Measurements from ENCODE around the gene HSF4.
"Not testable (repeated sequence)": the region's sequence is repeated elsewhere in the genome, so short reads cannot be mapped to it uniquely, and the experiment has no call there.

Gene HSF4, protein sequence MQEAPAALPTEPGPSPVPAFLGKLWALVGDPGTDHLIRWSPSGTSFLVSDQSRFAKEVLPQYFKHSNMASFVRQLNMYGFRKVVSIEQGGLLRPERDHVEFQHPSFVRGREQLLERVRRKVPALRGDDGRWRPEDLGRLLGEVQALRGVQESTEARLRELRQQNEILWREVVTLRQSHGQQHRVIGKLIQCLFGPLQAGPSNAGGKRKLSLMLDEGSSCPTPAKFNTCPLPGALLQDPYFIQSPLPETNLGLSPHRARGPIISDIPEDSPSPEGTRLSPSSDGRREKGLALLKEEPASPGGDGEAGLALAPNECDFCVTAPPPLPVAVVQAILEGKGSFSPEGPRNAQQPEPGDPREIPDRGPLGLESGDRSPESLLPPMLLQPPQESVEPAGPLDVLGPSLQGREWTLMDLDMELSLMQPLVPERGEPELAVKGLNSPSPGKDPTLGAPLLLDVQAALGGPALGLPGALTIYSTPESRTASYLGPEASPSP

DNA sequence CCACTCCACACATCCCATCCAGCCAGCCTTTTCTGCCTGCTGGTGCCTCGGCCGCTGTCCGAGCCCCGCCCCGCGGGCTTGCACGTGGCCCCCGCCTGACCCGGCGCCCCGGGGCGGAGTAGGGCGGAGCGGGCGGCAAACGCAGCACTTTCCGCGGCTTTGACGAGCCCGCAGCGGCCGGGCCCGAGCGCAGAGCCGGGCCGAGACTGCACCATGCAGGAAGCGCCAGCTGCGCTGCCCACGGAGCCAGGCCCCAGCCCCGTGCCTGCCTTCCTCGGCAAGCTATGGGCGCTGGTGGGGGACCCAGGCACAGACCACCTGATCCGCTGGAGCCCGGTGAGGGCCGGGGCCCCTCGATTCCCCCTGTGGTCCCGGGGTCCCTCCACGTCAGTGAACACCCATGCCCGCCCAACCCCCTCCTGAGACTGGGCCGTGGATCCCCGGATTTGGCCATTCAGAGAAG lies at the start of gene HSF4:
Gene HSF4 (plus strand): TSS at position 147 of the 463 bp plus-strand sequence. CDS start 67 bp downstream, at position 214.
- no peak for DNase-seq

DNA sequence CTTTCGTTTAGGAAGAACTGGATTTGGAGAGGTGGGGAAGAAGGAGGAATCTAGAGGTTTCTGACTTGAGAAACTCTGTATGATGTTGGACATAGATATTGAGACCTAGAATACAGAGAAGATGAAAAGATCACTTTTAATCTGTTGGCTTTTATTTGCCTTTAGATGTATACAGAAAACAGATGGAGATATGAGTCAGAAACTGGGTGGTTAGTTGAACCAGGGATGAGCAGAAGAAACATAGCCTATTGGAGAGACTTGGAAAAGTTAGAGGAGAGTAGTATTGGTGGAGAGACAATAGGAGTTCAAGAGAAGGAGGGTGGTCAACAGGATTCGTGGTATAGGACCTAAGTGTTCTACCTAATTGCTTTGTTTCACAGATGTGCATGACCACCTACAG lies 49.8 kb upstream of the HSF4 start:
- no peak for DNase-seq

DNA sequence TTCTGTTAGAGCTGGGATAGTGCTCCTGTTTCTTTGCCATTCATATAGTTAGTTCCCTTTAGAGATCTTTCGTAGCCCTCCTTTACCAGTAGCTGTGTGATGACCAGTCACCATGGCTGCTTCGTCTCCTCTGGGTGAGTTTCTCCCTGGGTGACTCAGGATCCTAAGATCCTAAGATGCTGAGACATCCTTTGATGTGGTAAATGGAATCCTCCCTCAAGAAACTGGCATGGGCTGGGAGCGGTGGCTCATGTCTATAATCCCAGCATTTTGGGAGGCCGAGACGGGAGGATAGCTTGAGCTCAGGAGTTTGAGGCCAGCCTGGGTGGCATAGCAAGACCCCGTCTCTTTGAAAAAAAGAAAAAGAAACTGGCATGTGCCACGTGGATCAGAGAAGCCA lies 48.9 kb upstream of the HSF4 start:
- DNase-seq = no peak

DNA sequence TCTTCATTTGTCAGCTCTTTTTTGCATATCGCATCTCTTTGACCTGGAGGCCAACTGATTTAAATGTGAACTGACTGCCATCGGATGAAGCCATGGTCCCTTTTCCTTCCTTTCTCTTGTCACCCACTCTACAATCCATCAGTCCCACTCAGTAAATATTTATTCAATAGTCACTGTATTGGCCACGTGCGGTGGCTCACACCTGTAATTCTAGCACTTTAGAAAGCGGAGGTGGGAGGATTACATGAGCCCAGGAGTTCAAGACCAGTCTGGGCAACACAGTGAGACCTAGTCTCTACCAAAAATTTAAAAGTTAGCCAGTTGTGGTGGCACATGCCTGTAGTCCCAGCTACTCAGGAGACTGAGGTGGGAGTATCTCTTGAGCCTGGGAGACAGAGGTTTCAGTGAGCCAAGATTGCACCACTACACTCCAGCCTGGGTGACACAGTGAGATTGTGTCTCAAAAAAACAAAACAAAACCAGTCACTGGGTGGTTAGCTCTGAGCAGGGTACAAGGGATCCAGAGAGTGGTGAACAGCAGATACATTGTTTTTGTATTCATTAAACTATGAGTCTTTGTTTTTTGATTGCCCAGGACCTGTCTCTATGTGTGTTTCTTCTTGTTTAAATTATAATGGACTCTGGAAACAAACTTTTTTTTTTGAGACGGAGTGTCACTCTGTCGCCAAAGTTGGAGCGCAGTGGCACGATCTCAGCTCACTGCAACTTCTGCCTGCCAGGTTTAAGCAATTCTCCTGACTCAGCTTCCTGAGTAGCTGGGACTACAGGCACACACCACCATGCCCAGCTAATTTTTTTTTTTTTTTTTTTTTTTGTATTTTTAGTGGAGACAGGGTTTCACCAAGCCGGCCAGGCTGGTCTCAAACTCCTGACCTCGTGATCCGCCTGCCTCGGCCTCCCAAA lies 47.9 kb upstream of the HSF4 start:
- no peak for DNase-seq

DNA sequence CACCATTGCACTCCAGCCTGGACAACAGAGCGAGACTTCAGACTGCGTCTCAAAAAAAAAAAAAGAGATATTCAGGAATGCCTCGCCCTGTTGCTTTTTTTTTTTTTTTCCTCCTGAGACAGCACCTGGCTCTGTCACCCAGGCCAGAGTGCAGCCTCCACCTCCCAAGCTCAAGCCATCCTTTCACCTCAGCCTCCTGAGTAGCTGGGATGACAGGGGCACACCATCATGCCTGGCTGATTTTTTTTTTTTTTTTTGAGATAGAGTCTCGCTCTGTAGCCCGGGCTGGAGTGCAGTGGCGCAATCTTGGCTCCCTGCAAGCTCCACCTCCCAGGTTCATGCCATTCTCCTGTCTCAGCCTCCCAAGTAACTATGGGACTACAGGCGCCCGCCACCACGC lies 46.8 kb upstream of the HSF4 start:
- no peak for DNase-seq

DNA sequence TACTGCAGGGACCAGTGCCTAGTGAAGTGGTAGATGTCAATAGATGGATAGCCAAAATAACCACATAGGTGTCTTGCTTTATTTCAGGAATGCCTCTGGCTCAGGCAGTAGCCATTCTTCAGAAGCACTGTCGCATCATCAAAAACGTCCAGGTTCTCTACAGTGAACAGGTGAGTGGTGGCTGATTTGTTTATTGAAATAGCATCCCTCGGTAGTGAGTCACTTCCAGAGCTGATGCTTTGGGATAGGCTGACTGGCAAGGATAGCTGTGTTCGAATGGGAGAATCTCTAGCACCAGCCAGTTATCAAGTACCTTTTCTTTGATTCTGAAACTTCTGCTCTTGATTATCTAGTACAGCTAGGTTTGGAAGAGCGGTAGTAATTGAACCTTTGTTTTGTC lies 44.5 kb upstream of the HSF4 start:
- no peak for DNase-seq

DNA sequence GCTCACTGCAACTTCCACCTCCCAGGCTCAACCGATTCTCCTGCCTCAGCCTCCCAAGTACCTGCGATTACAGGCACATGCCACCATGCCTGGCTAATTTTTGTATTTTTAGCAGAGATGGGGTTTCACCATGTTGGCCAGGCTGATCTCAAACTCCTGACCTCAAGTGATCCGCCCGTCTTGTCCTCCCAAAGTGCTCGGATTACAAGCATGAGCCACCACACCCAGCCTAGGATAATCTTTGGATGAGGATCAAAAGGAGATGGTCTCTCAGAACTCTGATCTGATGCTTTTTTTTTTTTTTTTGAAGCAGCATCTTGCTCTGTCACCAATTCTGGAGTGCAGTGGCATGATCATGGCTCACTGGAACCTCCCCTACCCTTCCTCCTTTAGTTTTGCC lies 41.7 kb upstream of the HSF4 start:
- DNase-seq = not testable (repeated sequence)

DNA sequence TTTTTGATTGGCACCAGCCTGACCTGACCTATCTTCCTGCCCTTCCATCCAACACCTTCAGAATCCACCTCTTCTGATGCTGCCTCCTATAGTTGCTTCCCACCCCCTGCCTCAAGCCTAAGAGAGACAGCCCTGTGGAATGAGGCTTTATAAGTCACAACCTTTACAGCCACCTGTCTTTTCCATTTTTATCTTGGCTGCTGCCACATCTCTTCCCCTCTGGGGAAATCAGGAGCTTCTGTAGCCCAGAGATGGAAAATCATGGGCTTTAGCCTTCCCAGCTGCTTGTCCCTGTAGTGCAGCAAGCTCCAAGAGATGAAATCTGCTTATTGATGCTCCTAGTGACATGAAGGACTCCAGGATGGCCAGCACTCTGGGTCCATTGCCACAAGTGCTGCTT lies 36.1 kb upstream of the HSF4 start:
- no peak for DNase-seq

DNA sequence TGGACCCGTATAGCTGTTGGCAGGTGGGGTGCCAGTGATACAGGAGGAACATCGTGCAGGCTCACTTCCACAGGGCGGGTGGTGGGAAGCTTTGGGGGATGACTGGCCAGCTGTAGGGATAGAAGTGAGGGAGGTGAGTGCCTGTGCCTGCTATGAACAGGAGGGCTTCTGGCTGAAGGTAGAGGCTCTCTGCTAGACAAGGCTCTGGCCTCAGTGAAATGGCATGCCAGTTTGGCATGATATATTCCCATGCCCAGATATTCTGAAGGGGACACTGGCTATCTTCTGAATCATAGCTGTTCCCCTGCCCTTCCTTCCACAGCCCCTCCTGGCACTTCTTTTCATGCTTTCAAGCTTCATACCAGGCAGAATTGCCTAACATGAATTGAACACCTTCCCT lies 35.7 kb upstream of the HSF4 start:
- no peak for DNase-seq

DNA sequence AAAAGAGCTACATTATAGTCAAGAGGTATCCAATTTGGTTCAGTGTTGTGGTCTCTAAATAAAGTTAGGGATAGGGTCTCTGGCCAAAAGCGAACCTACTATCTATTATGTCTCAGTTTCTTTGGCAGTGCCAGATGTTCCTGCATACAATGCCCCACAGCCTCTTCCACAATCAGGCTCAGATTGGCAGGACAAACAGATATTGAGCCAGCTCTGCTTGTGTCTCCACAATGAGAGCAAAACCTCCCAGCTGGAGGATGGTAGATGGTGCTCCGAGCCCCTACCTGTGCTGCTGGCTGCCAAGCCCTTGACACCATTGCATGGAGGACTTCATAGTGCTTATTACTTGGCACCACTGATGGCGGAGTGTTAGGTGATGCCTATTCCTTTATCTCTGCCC lies 35.1 kb upstream of the HSF4 start:
- DNase-seq = no peak

DNA sequence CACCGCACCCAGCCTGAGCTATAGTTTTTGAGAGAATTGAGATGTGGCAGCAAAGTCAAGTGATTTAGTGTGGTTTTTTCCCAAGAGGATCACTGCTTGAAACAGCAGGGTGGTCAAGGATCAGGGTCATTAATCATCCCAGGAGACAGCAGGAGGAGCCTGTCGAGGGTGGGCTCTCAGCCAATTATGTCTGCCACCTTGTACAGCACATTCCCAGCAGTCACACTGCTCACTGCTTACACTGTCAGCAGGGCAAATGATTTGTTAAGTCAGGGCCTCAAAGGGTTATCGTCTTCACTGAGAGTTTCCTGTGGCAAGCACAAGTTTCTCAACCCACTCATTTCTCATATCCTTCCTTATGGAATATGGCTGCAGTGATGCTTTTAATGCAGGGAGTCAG lies 26.9 kb upstream of the HSF4 start:
- DNase-seq = no peak

DNA sequence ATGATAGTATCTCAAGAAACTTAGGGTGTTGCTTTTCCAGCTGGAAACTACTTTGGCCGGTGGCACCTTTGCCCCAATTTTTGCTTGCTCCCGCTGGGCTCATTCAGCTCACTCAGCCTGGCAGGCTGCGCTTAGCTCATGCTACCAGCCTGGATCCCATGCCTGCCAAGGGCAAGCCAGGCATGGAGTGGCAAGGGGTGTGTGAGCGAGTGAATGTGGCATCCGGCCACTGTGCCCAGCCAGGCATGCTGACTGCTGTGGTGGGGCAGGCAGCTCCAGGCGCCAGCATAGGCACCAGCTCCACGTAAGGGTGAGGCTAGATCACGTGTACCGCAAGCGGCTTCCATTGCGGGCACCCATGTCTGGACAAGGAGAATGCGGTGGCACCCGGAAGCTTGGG lies 23.2 kb upstream of the HSF4 start:
- DNase-seq = no peak

DNA sequence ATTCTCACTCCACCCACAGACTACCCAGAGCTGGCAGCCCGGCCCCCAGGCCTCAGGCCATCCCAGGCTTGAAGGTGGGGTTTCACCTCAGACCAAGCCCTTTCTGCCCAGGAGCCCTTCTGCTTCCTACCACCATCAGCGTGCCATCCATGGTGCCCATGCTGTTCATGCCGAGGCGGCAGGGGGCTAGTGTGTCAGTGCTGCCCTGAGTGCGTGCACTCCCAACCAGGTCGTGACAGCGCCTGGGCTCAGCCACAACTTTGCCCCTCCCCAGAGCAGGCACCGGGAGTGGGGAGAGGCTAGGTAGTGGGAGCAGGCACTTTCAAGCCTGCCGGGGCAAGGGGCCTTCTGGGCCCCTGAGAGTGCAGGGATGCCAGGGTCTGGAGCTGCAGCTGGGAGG lies 22.2 kb upstream of the HSF4 start:
- DNase-seq = no peak

DNA sequence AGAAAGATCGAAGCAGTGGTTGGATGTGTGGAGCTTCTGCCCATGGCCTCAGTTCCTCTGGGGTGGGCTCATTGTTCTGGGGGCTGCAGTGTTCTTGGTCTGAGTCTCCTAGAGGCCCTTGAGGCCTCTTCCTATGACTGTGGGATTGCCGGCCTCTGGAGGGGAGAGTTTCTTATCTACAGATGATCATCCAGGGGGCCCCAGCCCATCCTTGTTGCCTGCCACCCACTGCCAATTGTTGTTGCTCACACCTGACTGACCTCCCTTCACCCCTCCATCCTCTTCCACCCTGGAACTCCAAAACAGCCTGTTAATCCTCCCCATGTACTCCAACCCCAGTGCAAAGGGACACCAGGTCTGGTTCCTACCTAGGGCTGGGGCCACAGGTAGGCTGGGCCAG lies 19.6 kb upstream of the HSF4 start:
- DNase-seq = no peak

DNA sequence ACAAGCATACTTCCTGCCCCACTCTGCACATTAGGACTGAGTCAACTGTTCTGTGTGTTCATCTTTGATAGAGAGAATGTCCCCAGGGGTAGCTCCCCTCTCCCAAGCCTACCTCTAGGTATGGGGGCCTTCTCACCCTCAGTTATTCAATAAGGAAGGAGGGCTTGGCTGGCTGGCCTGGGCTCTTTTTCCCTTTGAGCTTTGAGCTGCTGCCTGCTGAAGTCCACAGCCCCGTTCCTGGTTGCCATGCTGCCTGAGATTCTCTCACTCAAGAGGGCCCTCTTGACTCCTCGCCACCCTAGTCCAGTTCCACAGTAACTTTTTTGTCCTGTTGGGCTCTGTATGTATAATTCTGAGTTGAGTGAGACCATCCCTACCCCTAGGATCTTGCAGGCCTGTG lies 18.8 kb upstream of the HSF4 start:
- no peak for DNase-seq

DNA sequence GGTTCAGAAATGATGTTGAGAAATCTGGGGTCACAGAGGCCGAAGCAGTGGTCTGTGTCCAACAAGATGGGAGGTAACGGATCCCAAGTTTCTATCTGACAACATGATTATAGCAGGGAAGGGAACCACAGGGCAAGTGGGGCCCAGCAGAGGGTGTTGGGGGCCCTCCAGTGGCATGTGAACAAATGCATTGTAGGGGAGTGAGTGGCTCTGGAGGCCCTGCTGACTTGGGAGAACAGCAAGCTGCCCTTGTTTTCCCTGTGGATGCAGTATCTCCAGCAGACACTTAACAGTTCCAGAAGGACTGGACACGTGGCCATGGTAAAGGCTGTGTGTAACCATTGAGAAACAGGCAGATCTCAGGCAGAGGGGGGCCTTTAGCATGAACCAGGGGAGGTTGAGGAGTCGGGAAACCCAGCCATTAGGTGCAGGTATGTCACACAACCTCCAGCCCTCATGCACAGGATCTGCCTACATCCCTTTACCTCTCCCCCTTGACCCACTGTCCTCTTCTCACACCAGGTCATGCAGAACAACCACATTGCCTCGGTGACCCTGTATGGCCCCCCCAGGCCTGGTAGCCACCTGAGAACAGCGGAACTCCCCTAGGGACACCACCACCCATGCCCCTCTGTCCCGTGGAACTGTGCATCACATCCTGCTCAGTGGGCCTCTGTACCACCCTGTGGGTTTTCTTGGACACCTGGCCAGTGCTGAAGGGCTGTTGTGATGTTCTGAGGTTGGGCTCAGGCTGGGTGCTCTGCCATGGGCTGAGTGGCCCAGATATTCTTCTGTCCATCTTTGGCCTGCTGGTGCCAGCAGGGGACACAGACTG lies 17.8 kb upstream of the HSF4 start:
- DNase-seq = no peak

DNA sequence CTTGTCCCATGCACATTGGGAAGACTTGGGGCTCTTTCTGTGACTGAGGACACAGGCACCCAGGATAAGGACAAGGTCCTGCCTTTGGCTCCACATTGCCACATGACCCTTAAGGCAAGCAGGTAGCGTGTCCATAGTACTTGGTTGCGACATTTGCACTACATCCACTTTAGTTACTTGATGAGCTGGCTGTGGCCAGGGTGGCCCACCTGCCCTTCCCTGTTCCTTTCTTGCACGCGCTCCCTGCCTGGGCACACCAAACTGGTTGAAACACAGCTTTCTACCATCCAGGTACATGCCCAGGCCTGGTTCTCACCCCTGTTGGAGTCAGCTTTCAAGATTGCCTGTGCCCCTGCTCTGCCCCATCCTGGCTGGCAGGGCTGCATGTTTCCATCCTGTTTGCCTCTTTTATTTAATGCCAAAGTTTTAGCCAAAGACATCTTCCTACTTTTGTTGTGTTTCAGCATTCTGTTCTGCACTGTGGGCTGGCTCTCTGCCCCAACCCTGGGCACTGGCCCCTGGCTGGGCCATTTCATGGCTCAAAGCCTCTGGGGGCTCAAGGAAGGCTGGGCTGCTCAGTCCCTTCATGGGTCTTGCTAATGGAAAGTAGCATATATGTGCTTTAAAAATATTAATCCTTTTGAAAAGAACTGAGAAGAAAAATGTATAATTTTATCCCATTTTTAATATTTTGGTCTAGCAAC lies 17.0 kb upstream of the HSF4 start:
- DNase-seq = no peak

DNA sequence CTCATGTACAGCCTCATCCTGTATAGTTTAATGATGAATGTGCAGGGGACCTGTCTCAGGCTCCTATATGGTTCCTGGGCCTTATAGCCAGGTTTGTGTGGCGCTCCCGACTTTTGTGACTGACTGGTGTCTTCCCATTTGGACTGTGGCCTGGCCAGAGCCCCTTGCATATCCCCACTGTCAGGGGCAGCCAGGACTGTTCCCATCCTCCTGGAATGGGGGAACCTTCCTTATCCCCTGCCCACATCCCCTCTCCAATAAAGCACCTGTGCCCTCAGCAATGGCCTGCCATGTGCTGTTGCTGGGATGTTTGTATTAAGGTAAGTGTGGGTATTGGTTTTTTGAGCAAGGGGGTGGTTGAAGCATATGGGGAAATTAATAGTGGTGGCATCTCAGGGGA lies 16.3 kb upstream of the HSF4 start:
- no peak for DNase-seq

DNA sequence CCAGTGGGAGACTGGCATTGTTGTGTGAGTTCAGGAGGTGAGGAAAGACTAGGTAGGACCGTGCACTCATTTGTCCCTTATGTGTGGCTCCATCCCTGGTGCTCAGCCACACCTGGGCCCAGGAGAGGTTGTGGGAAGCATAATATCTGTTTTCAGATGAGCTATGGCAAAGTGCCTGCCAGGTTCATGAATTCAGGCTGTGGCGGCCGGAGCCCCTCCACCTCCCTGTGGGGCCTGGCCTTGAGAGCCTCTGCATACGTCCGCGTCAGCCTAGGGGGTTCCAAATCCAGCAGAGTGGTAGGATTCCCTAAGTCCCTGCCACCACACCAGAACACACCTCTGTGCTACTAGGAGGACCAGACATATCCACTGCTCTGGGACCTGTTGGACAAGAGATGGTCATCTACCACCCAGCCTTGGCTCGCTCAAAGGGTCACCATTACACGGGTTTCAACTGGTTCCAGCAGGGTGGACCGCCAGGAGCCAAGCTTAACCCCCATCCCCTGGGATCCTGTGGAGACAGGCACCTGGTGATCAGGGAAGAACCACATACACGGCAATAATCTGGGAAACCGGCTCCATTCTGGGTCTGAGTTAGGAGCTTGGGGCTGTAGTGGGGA lies 15.8 kb upstream of the HSF4 start:
- no peak for DNase-seq

DNA sequence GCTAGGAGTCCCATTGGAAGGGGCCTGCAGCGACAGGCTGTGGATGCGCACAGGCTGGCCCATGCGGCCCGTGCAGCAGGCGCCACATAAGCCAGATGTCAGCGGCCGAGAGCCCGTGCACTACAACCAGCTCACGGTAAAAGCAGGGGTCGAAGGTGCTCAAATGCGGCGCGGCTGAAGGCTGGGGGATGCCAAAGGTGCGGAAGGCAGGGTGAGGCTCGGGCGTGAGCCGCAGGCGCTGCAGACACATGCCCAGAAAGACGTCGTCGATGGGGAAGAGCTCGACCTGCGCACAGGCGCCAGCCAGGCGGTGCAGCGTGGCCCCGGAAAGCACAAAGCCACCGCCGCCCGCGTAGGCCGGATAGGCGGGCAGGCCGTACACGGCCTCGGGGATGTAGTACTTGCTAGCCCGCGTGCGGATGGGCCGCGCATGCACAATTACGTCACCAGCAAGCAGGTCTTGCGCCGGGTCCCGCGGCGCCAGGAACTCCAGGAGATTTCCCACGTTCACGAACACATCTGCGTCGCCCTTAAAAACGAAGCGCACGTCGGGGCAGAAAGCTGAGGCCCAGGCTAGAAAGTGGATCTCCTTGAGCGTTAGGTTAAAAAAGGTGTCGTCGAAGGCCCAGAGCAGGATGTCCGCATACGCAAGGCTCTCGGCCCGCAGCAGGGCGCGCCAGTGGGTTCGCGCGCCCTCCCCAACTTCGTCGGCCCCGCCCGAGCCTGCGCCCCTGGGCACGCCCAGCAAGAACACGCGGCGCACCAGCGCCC lies 15.1 kb upstream of the HSF4 start:
- no peak for DNase-seq
